ENCODE results near the gene TENT4A.

The TENT4A gene

GRCh38 chr5:6759983-6760382, 46.8 kb downstream of the TENT4A start:
- Histone ChIP-seq H3K4me2 (ENCODE audit: insufficient read depth, low read length) (no peak overlapping the region), H3K4me1 (ENCODE audit: insufficient read depth, low read length) (no peaks in the 10 kb centered on the region), H3K4me3 (ENCODE audit: low read depth in 1 of 2, low read length in 2 of 2) (no peak overlapping the region), H3K9me3 (ENCODE audit: insufficient read depth, low read length, severe bottlenecking) (no peaks in the 10 kb centered on the region), H3K27me3 (ENCODE audit: insufficient read depth, low read length, poor library complexity) (no peaks in the 10 kb centered on the region), H3K36me3 (ENCODE audit: insufficient read depth, low read length) (peaks cover 42% of the 10 kb centered on the region), H3K79me2 (ENCODE audit: insufficient read depth, low read length) (no peaks in the 10 kb centered on the region), H4K20me1 (ENCODE audit: insufficient read depth, low read length) (peaks cover 14% of the 10 kb centered on the region; the same call in 1 of the 2 replicates), H2AFZ (ENCODE audit: low read depth, low read length) (no peak overlapping the region), H3K9ac (ENCODE audit: low read depth, low read length) (no peak overlapping the region), H3K27ac (ENCODE audit: low read length) (no peak overlapping the region)
- DNase-seq (no peak), ATAC-seq (ENCODE audit: insufficient read depth, low read depth) (no peak)
- TF ChIP-seq CTCF (IDR thresholded peaks at IDR 0.05; ENCODE audit: borderline replicate concordance, extremely low read depth, low read length, poor library complexity, severe bottlenecking) (no peak), EZH2 (IDR thresholded peaks at IDR 0.05; ENCODE audit: borderline replicate concordance, low read depth, low read length, severe bottlenecking) (no peak)

GRCh38 chr5:6760686-6761085, 47.5 kb downstream of the TENT4A start:
- Histone ChIP-seq H2AFZ (ENCODE audit: low read depth, low read length) (no peak overlapping the region), H3K4me3 (ENCODE audit: low read depth in 1 of 2, low read length in 2 of 2) (no peak overlapping the region), H3K27me3 (ENCODE audit: insufficient read depth, low read length, poor library complexity) (no peaks in the 10 kb centered on the region), H3K36me3 (ENCODE audit: insufficient read depth, low read length) (peaks cover 35% of the 10 kb centered on the region), H3K27ac (ENCODE audit: low read length) (no peak overlapping the region), H3K9ac (ENCODE audit: low read depth, low read length) (no peak overlapping the region), H4K20me1 (ENCODE audit: insufficient read depth, low read length) (peaks cover 14% of the 10 kb centered on the region; the same call in 1 of the 2 replicates), H3K9me3 (ENCODE audit: insufficient read depth, low read length, severe bottlenecking) (no peaks in the 10 kb centered on the region), H3K4me2 (ENCODE audit: insufficient read depth, low read length) (no peak overlapping the region), H3K79me2 (ENCODE audit: insufficient read depth, low read length) (no peaks in the 10 kb centered on the region), H3K4me1 (ENCODE audit: insufficient read depth, low read length) (peaks cover 6% of the 10 kb centered on the region)
- ATAC-seq (ENCODE audit: insufficient read depth, low read depth), result no peak
- no peak for DNase-seq
- TF ChIP-seq EZH2 (IDR thresholded peaks at IDR 0.05; ENCODE audit: borderline replicate concordance, low read depth, low read length, severe bottlenecking) (no peak), CTCF (IDR thresholded peaks at IDR 0.05; ENCODE audit: borderline replicate concordance, extremely low read depth, low read length, poor library complexity, severe bottlenecking) (no peak)

- H3K36me3 ChIP-seq (ENCODE audit: insufficient read depth, low read length), result peaks cover 29% of the 10 kb centered on the region
- no peaks in the 10 kb centered on the region for H3K79me2 ChIP-seq (ENCODE audit: insufficient read depth, low read length)
- H3K4me2 ChIP-seq (ENCODE audit: insufficient read depth, low read length), result no peak overlapping the region
- no peak overlapping the region for H3K9ac ChIP-seq (ENCODE audit: low read depth, low read length)
- no peak overlapping the region for H2AFZ ChIP-seq (ENCODE audit: low read depth, low read length)
- H3K9me3 ChIP-seq (ENCODE audit: insufficient read depth, low read length, severe bottlenecking), result no peaks in the 10 kb centered on the region
- ATAC-seq (ENCODE audit: insufficient read depth, low read depth) (no peak), DNase-seq (no peak)
- no peak overlapping the region for H3K27ac ChIP-seq (ENCODE audit: low read length)
- no peak for TF ChIP-seq EZH2 (IDR thresholded peaks at IDR 0.05; ENCODE audit: borderline replicate concordance, low read depth, low read length, severe bottlenecking)
- TF ChIP-seq CTCF (IDR thresholded peaks at IDR 0.05; ENCODE audit: borderline replicate concordance, extremely low read depth, low read length, poor library complexity, severe bottlenecking), result no peak
- no peaks in the 10 kb centered on the region for H3K27me3 ChIP-seq (ENCODE audit: insufficient read depth, low read length, poor library complexity)
- H4K20me1 ChIP-seq (ENCODE audit: insufficient read depth, low read length), result peaks cover 8% of the 10 kb centered on the region; the same call in 1 of the 2 replicates
- H3K4me1 ChIP-seq (ENCODE audit: insufficient read depth, low read length), result peaks cover 13% of the 10 kb centered on the region
- no peak overlapping the region for H3K4me3 ChIP-seq (ENCODE audit: low read depth in 1 of 2, low read length in 2 of 2)
These were observed 48.1 kb downstream of the TENT4A start for GRCh38 chr5:6761333-6761732.

- Histone ChIP-seq H3K4me1 (ENCODE audit: insufficient read depth, low read length) (peaks cover 19% of the 10 kb centered on the region), H3K27me3 (ENCODE audit: insufficient read depth, low read length, poor library complexity) (no peaks in the 10 kb centered on the region), H2AFZ (ENCODE audit: low read depth, low read length) (no peak overlapping the region), H4K20me1 (ENCODE audit: insufficient read depth, low read length) (peaks cover 8% of the 10 kb centered on the region; the same call in 1 of the 2 replicates), H3K9me3 (ENCODE audit: insufficient read depth, low read length, severe bottlenecking) (no peaks in the 10 kb centered on the region), H3K4me3 (ENCODE audit: low read depth in 1 of 2, low read length in 2 of 2) (no peak overlapping the region), H3K36me3 (ENCODE audit: insufficient read depth, low read length) (peaks cover 21% of the 10 kb centered on the region), H3K79me2 (ENCODE audit: insufficient read depth, low read length) (no peaks in the 10 kb centered on the region), H3K4me2 (ENCODE audit: insufficient read depth, low read length) (no peak overlapping the region), H3K27ac (ENCODE audit: low read length) (no peak overlapping the region), H3K9ac (ENCODE audit: low read depth, low read length) (no peak overlapping the region)
- DNase-seq (no peak), ATAC-seq (ENCODE audit: insufficient read depth, low read depth) (no peak)
- no peak for TF ChIP-seq EZH2 (IDR thresholded peaks at IDR 0.05; ENCODE audit: borderline replicate concordance, low read depth, low read length, severe bottlenecking)
- TF ChIP-seq CTCF (IDR thresholded peaks at IDR 0.05; ENCODE audit: borderline replicate concordance, extremely low read depth, low read length, poor library complexity, severe bottlenecking), result no peak
These were observed 48.9 kb downstream of the TENT4A start for GRCh38 chr5:6762116-6762515.

Data from DND-41 (cell line).